ENCODE data around the gene CYP26B1. TPM values are rescaled to one million over a fixed set of nuclear protein-coding genes. Genes with fewer than 3 reads are reported as not detected.

Gene CYP26B1
- total and polyA plus RNA-seq, 4 donors = 1.4 to 12.9 (median 5.4) TPM

DNA sequence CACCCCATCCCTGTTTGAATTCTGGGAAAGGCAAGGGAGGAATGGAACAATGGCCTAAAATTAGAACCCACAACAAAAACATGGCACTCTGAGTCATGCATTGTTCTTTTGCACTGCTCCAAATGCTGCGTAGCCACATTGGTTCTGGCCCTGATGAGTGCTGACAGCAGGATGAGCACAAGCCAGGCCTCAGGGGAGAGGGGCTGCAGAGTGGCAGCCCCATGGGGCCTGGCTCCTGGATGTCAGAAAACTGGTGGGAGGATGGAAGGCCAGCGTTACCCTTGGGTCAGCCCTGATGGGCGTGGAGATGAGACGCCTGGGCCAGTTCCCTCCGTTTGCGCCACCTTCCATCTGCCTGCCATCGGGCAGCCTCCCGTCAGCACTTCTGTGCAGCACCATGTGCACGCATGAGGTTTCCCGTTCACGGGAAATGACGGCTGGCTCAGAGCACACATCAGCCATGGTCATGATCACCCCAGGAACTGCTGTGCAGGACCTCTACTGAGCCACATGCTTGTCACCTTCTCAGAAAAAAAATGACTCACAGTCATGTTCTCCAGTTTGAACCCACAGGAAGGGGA is 65.6 kb downstream of the CYP26B1 start:
- Histone ChIP-seq H3K4me1 (ENCODE audit: control insufficient read depth in 1 of 2, insufficient read depth in 2 of 2, low read length in 2 of 2) (no peaks in the 10 kb centered on the region), H3K9me3 (ENCODE audit: control insufficient read depth, low read length) (no peaks in the 10 kb centered on the region), H3K36me3 (ENCODE audit: control insufficient read depth in 1 of 2, insufficient read depth in 2 of 2, low read length in 1 of 2) (no peaks in the 10 kb centered on the region), H3K27me3 (ENCODE audit: control insufficient read depth in 1 of 2, insufficient read depth in 2 of 2, low read length in 1 of 2) (no peaks in the 10 kb centered on the region), H3K27ac (ENCODE audit: low read depth in 1 of 2, low read length in 2 of 2) (no peak overlapping the region), H3K4me3 (ENCODE audit: low read length in 2 of 2) (no peak overlapping the region)
- WGBS, 2 donors = 87 to 89% methylated on average over 12 of the region's 12 CpGs
- no peak for ATAC-seq (ENCODE audit: low FRiP score)
- no peak for DNase-seq
- intact Hi-C loops (cut with DNase I) = no loop called here

GRCh38 chr2:72081451-72081850 is 66.2 kb downstream of the CYP26B1 start:
- no peaks in the 10 kb centered on the region for H3K27me3 ChIP-seq (ENCODE audit: control insufficient read depth in 1 of 2, insufficient read depth in 2 of 2, low read length in 1 of 2)
- H3K4me3 ChIP-seq (ENCODE audit: low read length in 2 of 2) = no peak overlapping the region
- H3K4me1 ChIP-seq (ENCODE audit: control insufficient read depth in 1 of 2, insufficient read depth in 2 of 2, low read length in 2 of 2) = no peaks in the 10 kb centered on the region
- ATAC-seq (ENCODE audit: low FRiP score) (no peak), DNase-seq (no peak)
- no peaks in the 10 kb centered on the region for H3K9me3 ChIP-seq (ENCODE audit: control insufficient read depth, low read length)
- WGBS, 2 donors = 93 to 94% methylated on average over 8 of the region's 8 CpGs
- intact Hi-C loops (cut with DNase I) = no loop called here
- no peaks in the 10 kb centered on the region for H3K36me3 ChIP-seq (ENCODE audit: control insufficient read depth in 1 of 2, insufficient read depth in 2 of 2, low read length in 1 of 2)
- no peak overlapping the region for H3K27ac ChIP-seq (ENCODE audit: low read depth in 1 of 2, low read length in 2 of 2)

DNA sequence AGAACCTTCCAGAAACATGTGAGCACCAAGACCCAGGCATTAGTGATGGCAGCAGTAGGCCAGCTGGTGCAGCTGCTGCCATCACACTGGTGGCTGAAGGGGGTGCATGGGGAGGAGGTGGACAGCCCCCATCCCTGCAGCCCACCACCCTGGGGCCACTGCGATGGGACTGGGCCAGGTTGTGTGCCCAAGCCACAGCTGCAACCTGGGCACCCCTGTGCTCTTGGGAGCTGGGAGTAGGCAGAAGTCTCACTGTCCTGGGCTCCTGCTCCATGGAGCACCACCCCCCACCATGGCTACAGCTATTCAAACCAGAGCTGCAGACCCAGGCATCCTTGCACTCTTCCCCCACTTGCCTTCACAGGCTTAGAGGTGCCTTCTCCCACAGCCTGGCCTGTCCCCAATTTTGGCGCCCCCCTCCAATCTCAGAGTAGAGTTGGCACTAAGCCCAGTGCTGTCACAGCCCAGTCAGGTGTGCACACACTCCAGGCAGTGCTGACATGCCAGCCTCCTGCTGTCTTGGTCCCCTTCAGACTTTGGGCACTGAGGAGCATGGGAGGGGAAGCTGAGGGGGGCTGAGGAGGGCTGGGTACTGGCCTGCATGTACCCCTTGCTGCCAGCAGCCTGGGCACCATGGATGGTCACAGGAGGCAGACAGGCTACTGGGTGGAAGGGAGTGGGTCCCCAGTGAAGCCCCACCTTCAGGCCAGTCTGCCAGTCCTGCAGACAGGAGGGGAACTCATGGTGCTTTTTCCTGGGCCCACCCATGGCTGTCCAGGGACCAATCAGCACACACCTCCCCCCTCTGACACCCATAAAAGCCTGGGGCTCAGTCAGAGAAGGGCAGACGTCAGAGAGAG is 67.1 kb downstream of the CYP26B1 start:
- ATAC-seq (ENCODE audit: low FRiP score) (no peak), DNase-seq (no peak)
- Histone ChIP-seq H3K4me1 (ENCODE audit: control insufficient read depth in 1 of 2, insufficient read depth in 2 of 2, low read length in 2 of 2) (no peaks in the 10 kb centered on the region), H3K36me3 (ENCODE audit: control insufficient read depth in 1 of 2, insufficient read depth in 2 of 2, low read length in 1 of 2) (no peaks in the 10 kb centered on the region), H3K27ac (ENCODE audit: low read depth in 1 of 2, low read length in 2 of 2) (no peak overlapping the region), H3K27me3 (ENCODE audit: control insufficient read depth in 1 of 2, insufficient read depth in 2 of 2, low read length in 1 of 2) (no peaks in the 10 kb centered on the region), H3K4me3 (ENCODE audit: low read length in 2 of 2) (no peak overlapping the region), H3K9me3 (ENCODE audit: control insufficient read depth, low read length) (peaks cover under 1% of the 10 kb centered on the region)
- intact Hi-C loops (cut with DNase I) = no loop called here
- 82 to 89% methylated on average over 3 of the region's 3 CpGs for WGBS, 2 donors

All from aorta (tissue), 5 donors.